ENCODE results near the gene MRAP.

- TF ChIP-seq CTCF (IDR thresholded peaks at IDR 0.05) = no peak
- no peak for TF ChIP-seq POLR2A (IDR thresholded peaks at IDR 0.05)
Measured at GRCh38 chr21:32336711-32337110, 38.1 kb downstream of the MRAP start.

Measured in adrenal gland (tissue), 5 donors.